Mesothelial cell of epicardium (in vitro differentiated cells): Measurements from ENCODE around the gene FRY. TPM values are rescaled to one million over a fixed set of nuclear protein-coding genes. Genes with fewer than 3 reads are reported as not detected.

Experiments
- DNase-seq, 2 experiments: peaks; one replicate each; pipeline ENCODE4 v3.0.0; 2021; ENCODE audit warnings: low spot score in 2 of 2; ENCODE audit not compliant: unreplicated experiment in 2 of 2
- H3K27ac Mint-ChIP-seq: 2 replicates; pipeline ENCODE4 v1.8.0; 2021; ENCODE audit warnings: mixed read lengths
- H3K27me3 Mint-ChIP-seq: 2 replicates; pipeline ENCODE4 v1.8.0; 2021; ENCODE audit warnings: low read depth, mixed read lengths
- H3K36me3 Mint-ChIP-seq: 2 replicates; pipeline ENCODE4 v1.8.0; 2021; ENCODE audit warnings: mixed read lengths
- H3K4me1 Mint-ChIP-seq: 2 replicates; pipeline ENCODE4 v1.8.0; 2021; ENCODE audit warnings: mixed read lengths
- H3K4me3 Mint-ChIP-seq: 2 replicates; pipeline ENCODE4 v1.8.0; 2021; ENCODE audit warnings: mild to moderate bottlenecking, moderate library complexity, mixed read lengths
- H3K9me3 Mint-ChIP-seq: 2 replicates; pipeline ENCODE4 v1.8.0; 2021; ENCODE audit warnings: mixed read lengths
- CTCF ChIP-seq: fragments of 200-600 bp; sonication (generic); IDR thresholded peaks from one replicate; pipeline ENCODE4 v1.5.0; 2021; ENCODE audit warnings: antibody characterized with exemption; ENCODE audit not compliant: unreplicated experiment
- total RNA-seq: library from RNA; stranded (reverse); gene quantifications from 3 replicates; pipeline ENCODE4 v1.2.1, GENCODE V29; 2021

The FRY gene
- total RNA-seq, 1 donor from 2014 or later = 18.1 TPM

DNA sequence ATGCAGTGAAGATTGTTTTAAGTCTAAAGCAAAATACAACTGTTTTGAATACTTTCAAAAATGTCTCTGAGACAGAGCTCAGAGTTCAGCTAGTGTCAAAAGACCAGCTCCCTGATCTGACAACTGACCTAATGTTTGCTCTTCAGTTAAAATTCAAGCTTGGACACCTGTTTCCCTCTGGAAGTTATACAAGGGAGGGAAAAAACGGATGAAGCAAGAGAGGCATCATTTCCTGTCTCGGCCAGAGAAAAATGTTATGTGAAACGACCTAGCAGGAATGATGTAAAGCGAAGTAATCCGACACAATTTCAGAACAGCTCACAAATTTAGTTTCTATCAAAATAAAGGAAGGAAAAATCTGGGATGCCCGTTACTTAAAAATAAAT, 224.1 kb downstream of the FRY start:
- no peak for DNase-seq
- Mint-ChIP-seq H3K4me3 (no peak overlapping the region), H3K4me1 (peaks cover 42% of the 10 kb centered on the region), H3K36me3 (peaks cover 4% of the 10 kb centered on the region), H3K9me3 (no peaks in the 10 kb centered on the region), H3K27me3 (no peaks in the 10 kb centered on the region), H3K27ac (no peak overlapping the region)
- no peak for TF ChIP-seq CTCF

- Mint-ChIP-seq H3K4me1 (peaks cover 42% of the 10 kb centered on the region), H3K9me3 (no peaks in the 10 kb centered on the region)
Measured at GRCh38 chr13:32256243-32256642, 224.7 kb downstream of the FRY start.

GRCh38 chr13:32257649-32258048, 226.1 kb downstream of the FRY start:
- H3K27ac Mint-ChIP-seq = no peak overlapping the region
- H3K4me1 Mint-ChIP-seq = peaks cover 55% of the 10 kb centered on the region
- no peak overlapping the region for H3K4me3 Mint-ChIP-seq
- no peak for TF ChIP-seq CTCF
- peaks cover 4% of the 10 kb centered on the region for H3K36me3 Mint-ChIP-seq
- no peaks in the 10 kb centered on the region for H3K27me3 Mint-ChIP-seq
- DNase-seq = no peak
- H3K9me3 Mint-ChIP-seq = no peaks in the 10 kb centered on the region

More at GRCh38 chr13:32256243-32256642, 224.7 kb downstream of the FRY start:
- TF ChIP-seq CTCF = no peak
- Mint-ChIP-seq H3K27ac (no peak overlapping the region), H3K27me3 (no peaks in the 10 kb centered on the region), H3K4me3 (no peak overlapping the region), H3K36me3 (peaks cover 4% of the 10 kb centered on the region)
- DNase-seq = no peak

DNA sequence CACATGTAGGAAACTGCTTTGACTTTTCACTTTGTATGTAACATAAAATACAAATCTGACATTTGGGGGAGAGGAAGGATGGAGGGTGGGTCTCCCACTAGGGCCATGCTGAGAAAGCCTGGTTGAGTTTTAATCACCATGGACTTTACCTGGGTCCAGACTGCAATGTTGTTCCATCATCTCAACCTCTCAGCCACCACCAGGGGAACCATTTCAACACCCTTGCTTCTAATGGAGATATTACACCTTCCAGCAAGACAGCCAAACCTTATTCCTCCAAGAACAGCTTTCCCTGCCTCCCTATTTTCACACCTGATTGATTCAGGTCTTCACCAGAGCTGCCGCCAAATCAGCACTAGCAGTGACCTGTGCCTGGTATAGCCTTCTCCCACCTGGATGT, 227.5 kb downstream of the FRY start:
- no peak for TF ChIP-seq CTCF

GRCh38 chr13:32261567-32261966, 230.0 kb downstream of the FRY start:
- no peaks in the 10 kb centered on the region for H3K27me3 Mint-ChIP-seq
- H3K27ac Mint-ChIP-seq = peak overlapping the region; percentile 57
- no peaks in the 10 kb centered on the region for H3K9me3 Mint-ChIP-seq
- peaks cover 12% of the 10 kb centered on the region for H3K36me3 Mint-ChIP-seq
- peaks cover 35% of the 10 kb centered on the region for H3K4me1 Mint-ChIP-seq
- peak in 1 of 2 experiments; percentile 50 for DNase-seq
- no peak for TF ChIP-seq CTCF
- no peak overlapping the region for H3K4me3 Mint-ChIP-seq

More for the DNA sequence above, 227.5 kb downstream of the FRY start:
- Mint-ChIP-seq H3K27ac (peak overlapping the region; percentile 31), H3K4me3 (no peak overlapping the region), H3K4me1 (peaks cover 50% of the 10 kb centered on the region), H3K27me3 (no peaks in the 10 kb centered on the region), H3K9me3 (no peaks in the 10 kb centered on the region), H3K36me3 (peaks cover 4% of the 10 kb centered on the region)
- no peak for DNase-seq

GRCh38 chr13:32262165-32262564, 230.6 kb downstream of the FRY start:
- Mint-ChIP-seq H3K27ac (peak overlapping the region; percentile 57), H3K4me1 (peaks cover 35% of the 10 kb centered on the region), H3K9me3 (no peaks in the 10 kb centered on the region), H3K27me3 (no peaks in the 10 kb centered on the region), H3K36me3 (peaks cover 12% of the 10 kb centered on the region), H3K4me3 (no peak overlapping the region)
- DNase-seq = no peak
- TF ChIP-seq CTCF = no peak
